Chondrocyte (in vitro differentiated cells): Measurements from ENCODE around the gene CCDC63. TPM values are rescaled to one million over a fixed set of nuclear protein-coding genes. Genes with fewer than 3 reads are reported as not detected.

Experiments used
- DNase-seq: peaks from one replicate; pipeline ENCODE4 v3.0.0; 2021; ENCODE audit warnings: mixed read lengths, low spot score
- H3K27ac Mint-ChIP-seq: one replicate; pipeline ENCODE4 v1.8.0; 2021; ENCODE audit warnings: mild to moderate bottlenecking, moderate library complexity, mixed read lengths; ENCODE audit not compliant: unreplicated experiment
- H3K27me3 Mint-ChIP-seq: 2 replicates; pipeline ENCODE4 v1.8.0; 2021; ENCODE audit warnings: low read depth, mixed read lengths
- H3K36me3 Mint-ChIP-seq: 2 replicates; pipeline ENCODE4 v1.8.0; 2021; ENCODE audit warnings: low read depth, mixed read lengths
- H3K4me1 Mint-ChIP-seq: 2 replicates; pipeline ENCODE4 v1.8.0; 2021; ENCODE audit warnings: low read depth, mild to moderate bottlenecking, mixed read lengths
- H3K4me3 Mint-ChIP-seq: one replicate; pipeline ENCODE4 v1.8.0; 2021; ENCODE audit warnings: mild to moderate bottlenecking, moderate library complexity, mixed read lengths; ENCODE audit not compliant: unreplicated experiment
- H3K9me3 Mint-ChIP-seq: 2 replicates; pipeline ENCODE4 v1.8.0; 2021; ENCODE audit warnings: low read depth, mixed read lengths
- CTCF ChIP-seq: fragments of 200-600 bp; sonication (generic); IDR thresholded peaks from 2 replicates; pipeline ENCODE4 v1.5.0; 2021; ENCODE audit warnings: antibody characterized with exemption, mild to moderate bottlenecking, moderate library complexity
- total RNA-seq: library from RNA; stranded (reverse); gene quantifications from 3 replicates; pipeline ENCODE4 v1.2.1, GENCODE V29; 2021

Gene CCDC63
- total RNA-seq, 1 donor from 2014 or later, result not detected

- Mint-ChIP-seq H3K9me3 (no peaks in the 10 kb centered on the region), H3K36me3 (no peaks in the 10 kb centered on the region), H3K4me1 (no peaks in the 10 kb centered on the region), H3K4me3 (no peak overlapping the region), H3K27ac (no peak overlapping the region), H3K27me3 (peaks cover 10% of the 10 kb centered on the region)
- no peak for DNase-seq
- TF ChIP-seq CTCF, result no peak
Observed at GRCh38 chr12:110862329-110862728, 15.5 kb downstream of the CCDC63 start.

GRCh38 chr12:110863161-110863560, 16.4 kb downstream of the CCDC63 start:
- no peaks in the 10 kb centered on the region for H3K36me3 Mint-ChIP-seq
- no peaks in the 10 kb centered on the region for H3K4me1 Mint-ChIP-seq
- H3K4me3 Mint-ChIP-seq, result no peak overlapping the region
- TF ChIP-seq CTCF, result no peak
- no peak overlapping the region for H3K27ac Mint-ChIP-seq
- no peaks in the 10 kb centered on the region for H3K9me3 Mint-ChIP-seq
- H3K27me3 Mint-ChIP-seq, result peaks cover 10% of the 10 kb centered on the region
- DNase-seq, result no peak

- no peak for TF ChIP-seq CTCF
- DNase-seq, result no peak
- Mint-ChIP-seq H3K9me3 (no peaks in the 10 kb centered on the region), H3K27me3 (peaks cover 15% of the 10 kb centered on the region), H3K36me3 (no peaks in the 10 kb centered on the region), H3K4me1 (no peaks in the 10 kb centered on the region), H3K4me3 (no peak overlapping the region), H3K27ac (no peak overlapping the region)
Observed at GRCh38 chr12:110865521-110865920, 18.7 kb downstream of the CCDC63 start.

- H3K27me3 Mint-ChIP-seq, result peaks cover 24% of the 10 kb centered on the region
- no peaks in the 10 kb centered on the region for H3K36me3 Mint-ChIP-seq
- DNase-seq, result no peak
- H3K27ac Mint-ChIP-seq, result no peak overlapping the region
- H3K9me3 Mint-ChIP-seq, result no peaks in the 10 kb centered on the region
- no peaks in the 10 kb centered on the region for H3K4me1 Mint-ChIP-seq
- TF ChIP-seq CTCF, result no peak
- H3K4me3 Mint-ChIP-seq, result no peak overlapping the region
Observed at GRCh38 chr12:110869026-110869425, 22.2 kb downstream of the CCDC63 start.

GRCh38 chr12:110869803-110870202, 23.0 kb downstream of the CCDC63 start:
- no peaks in the 10 kb centered on the region for H3K4me1 Mint-ChIP-seq
- H3K27me3 Mint-ChIP-seq, result peaks cover 24% of the 10 kb centered on the region
- no peak for DNase-seq
- no peaks in the 10 kb centered on the region for H3K9me3 Mint-ChIP-seq
- H3K27ac Mint-ChIP-seq, result no peak overlapping the region
- H3K4me3 Mint-ChIP-seq, result no peak overlapping the region
- no peaks in the 10 kb centered on the region for H3K36me3 Mint-ChIP-seq
- no peak for TF ChIP-seq CTCF
